Neuronal stem cell (in vitro differentiated cells): ENCODE measurements around the gene ARL5C.

ENCODE experiments used
- DNase-seq: peaks from one replicate; pipeline ENCODE4 v3.0.0-alpha.2; 2013; ENCODE audit warnings: low spot score
- H2AFZ ChIP-seq: one replicate; pipeline ENCODE4 v1.6.1; 2013; ENCODE audit warnings: mild to moderate bottlenecking, low read length, inconsistent platforms
- H2AK5ac ChIP-seq: 2 replicates; pipeline ENCODE4 v1.6.1; 2013; ENCODE audit warnings: low read depth, mild to moderate bottlenecking, inconsistent platforms, low read length, moderate library complexity, mixed read lengths
- H2BK120ac ChIP-seq: 2 replicates; pipeline ENCODE4 v1.6.1; 2013; ENCODE audit warnings: low read depth, mild to moderate bottlenecking, inconsistent platforms, low read length, moderate library complexity, mixed read lengths
- H2BK12ac ChIP-seq: one replicate; pipeline ENCODE4 v1.6.1; 2013; ENCODE audit warnings: low read length, inconsistent platforms
- H2BK15ac ChIP-seq: 2 replicates; pipeline ENCODE4 v1.6.1; 2013; ENCODE audit warnings: mild to moderate bottlenecking, low read length, inconsistent platforms, mixed read lengths
- H2BK5ac ChIP-seq: one replicate; pipeline ENCODE4 v1.6.1; 2013; ENCODE audit warnings: inconsistent platforms, mild to moderate bottlenecking, low read length, moderate library complexity
- H3K14ac ChIP-seq: one replicate; pipeline ENCODE4 v1.6.1; 2013; ENCODE audit warnings: low read length, inconsistent platforms
- H3K18ac ChIP-seq: 2 replicates; pipeline ENCODE4 v1.6.1; 2013; ENCODE audit warnings: low read length, inconsistent platforms
- H3K23ac ChIP-seq: 2 replicates; pipeline ENCODE4 v1.6.1; 2013; ENCODE audit warnings: low read depth, mild to moderate bottlenecking, mixed read lengths, low read length, inconsistent platforms; ENCODE audit not compliant: poor library complexity
- H3K27ac ChIP-seq: replicated peaks from 3 replicates; pipeline ENCODE4 v1.5.1; 2013; ENCODE audit warnings: low read length, inconsistent platforms
- H3K27me3 ChIP-seq, 3 experiments: 2 replicates each; pipeline ENCODE4 v1.6.1; 2013; ENCODE audit warnings: low read length in 3 of 3, mild to moderate bottlenecking in 2 of 3, inconsistent platforms in 1 of 3, low read depth in 1 of 3, mixed read lengths in 1 of 3, moderate library complexity in 1 of 3; ENCODE audit not compliant: control insufficient read depth in 3 of 3, insufficient read depth in 3 of 3
- H3K36me3 ChIP-seq, 2 donors: replicated peaks in 1 of 2; 2 replicates each; pipeline ENCODE4 v1.6.1; 2013; ENCODE audit warnings: low read length in 2 of 2; ENCODE audit not compliant: control insufficient read depth in 2 of 2, insufficient read depth in 2 of 2
- H3K4ac ChIP-seq: 2 replicates; pipeline ENCODE4 v1.6.1; 2013; ENCODE audit warnings: inconsistent platforms, mild to moderate bottlenecking, low read length, moderate library complexity
- H3K4me1 ChIP-seq, 2 donors: 1 replicate in 1 of 2; 2 replicates in 1 of 2; pipeline ENCODE4 v1.6.1; 2013; ENCODE audit warnings: low read length in 2 of 2, low read depth in 1 of 2; ENCODE audit not compliant: control insufficient read depth in 2 of 2, insufficient read depth in 1 of 2
- H3K4me2 ChIP-seq: one replicate; pipeline ENCODE4 v1.6.1; 2013; ENCODE audit warnings: mild to moderate bottlenecking, low read length, inconsistent platforms; ENCODE audit not compliant: insufficient read depth, poor library complexity, severe bottlenecking
- H3K4me3 ChIP-seq, 2 donors: 2 replicates each; pipeline ENCODE4 v1.5.1; 2013; ENCODE audit warnings: low read length in 2 of 2, mild to moderate bottlenecking in 2 of 2, inconsistent platforms in 1 of 2, moderate library complexity in 1 of 2
- H3K79me1 ChIP-seq: one replicate; pipeline ENCODE4 v1.6.1; 2013; ENCODE audit warnings: low read depth, mild to moderate bottlenecking, inconsistent platforms, low read length, moderate library complexity
- H3K9ac ChIP-seq: one replicate; pipeline ENCODE4 v1.6.1; 2013; ENCODE audit warnings: mild to moderate bottlenecking, low read depth, low read length, inconsistent platforms; ENCODE audit not compliant: poor library complexity
- H3K9me3 ChIP-seq, 2 donors: replicated peaks in 1 of 2; 2 replicates each; pipeline versions ENCODE3 to v1.6.1; 2013; ENCODE audit warnings: low read length in 2 of 2, mild to moderate bottlenecking in 2 of 2, inconsistent platforms in 1 of 2, low read depth in 1 of 2, mixed read lengths in 1 of 2, moderate library complexity in 1 of 2; ENCODE audit not compliant: control insufficient read depth in 2 of 2, insufficient read depth in 1 of 2
- H4K8ac ChIP-seq: one replicate; pipeline ENCODE4 v1.6.1; 2013; ENCODE audit warnings: low read depth, mild to moderate bottlenecking, inconsistent platforms, low read length, moderate library complexity
- H4K91ac ChIP-seq: one replicate; pipeline ENCODE4 v1.6.1; 2013; ENCODE audit warnings: low read length, low read depth, mild to moderate bottlenecking, inconsistent platforms; ENCODE audit not compliant: poor library complexity
- whole genome bisulfite sequencing, 2 donors: extraction: QIAGEN DNeasy Blood & Tissue Kit; methylation state at CpG; one replicate each; pipeline ENCODE4 v1.1.7; 2013; ENCODE audit warnings: missing lambda C conversion rate in 2 of 2, mixed read lengths in 1 of 2; ENCODE audit not compliant: insufficient read length in 2 of 2, insufficient replicate concordance in 1 of 2; ENCODE audit errors: extremely low coverage in 2 of 2; 5-methylcytosine and 5-hydroxymethylcytosine counted together

ARL5C gene

DNA sequence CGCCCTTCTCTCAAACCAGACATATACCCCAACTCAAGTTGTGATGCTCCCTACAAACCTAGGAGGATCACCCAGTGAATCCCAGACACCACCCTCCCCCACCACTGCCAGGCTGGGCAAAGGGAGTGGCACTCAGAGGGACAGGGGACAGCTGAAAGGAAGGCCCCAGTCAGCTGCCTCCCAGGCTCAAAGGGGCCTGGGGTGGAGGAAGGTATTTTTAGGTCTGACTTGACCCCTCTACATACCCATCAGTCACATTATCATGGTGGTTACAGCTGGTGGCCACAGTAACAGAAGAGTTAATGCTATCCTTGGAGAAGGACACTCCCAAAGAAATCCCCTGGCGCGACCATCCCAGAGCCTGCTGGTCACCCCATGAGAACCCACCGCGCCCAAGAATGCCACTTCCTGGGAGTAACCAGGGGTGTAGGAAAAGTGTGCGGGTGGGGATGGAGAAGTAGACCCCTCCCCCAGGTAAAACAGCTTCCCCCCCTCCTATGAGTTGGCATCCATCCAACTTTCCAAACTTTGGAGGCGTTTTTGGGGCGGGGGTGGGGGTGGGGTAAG, 30.4 kb upstream of the ARL5C start:
- Histone ChIP-seq H2BK120ac (no peak overlapping the region), H3K4me2 (peak overlapping the region; percentile 91), H3K4me3 (peak overlapping the region in 1 of 2 donors; percentile 77), H3K27ac (no peak overlapping the region), H4K91ac (no peak overlapping the region), H2BK15ac (no peak overlapping the region), H2AK5ac (no peak overlapping the region), H3K36me3 (peaks cover 27 to 35% of the 10 kb centered on the region in 2 donors), H3K14ac (no peak overlapping the region), H3K18ac (no peak overlapping the region), H3K79me1 (peaks cover 18% of the 10 kb centered on the region), H4K8ac (no peak overlapping the region), H2BK5ac (no peak overlapping the region), H3K27me3 (no peaks in the 10 kb centered on the region), H3K9me3 (peaks cover 0 to 2% of the 10 kb centered on the region in 2 donors), H3K4me1 (peaks cover 15 to 28% of the 10 kb centered on the region in 2 donors), H2AFZ (no peak overlapping the region), H2BK12ac (no peak overlapping the region), H3K9ac (no peak overlapping the region), H3K23ac (peak overlapping the region; percentile 57), H3K4ac (no peak overlapping the region)
- WGBS, 2 donors, result no CpG with 5 or more reads among the region's 8 CpGs
- no peak for DNase-seq

DNA sequence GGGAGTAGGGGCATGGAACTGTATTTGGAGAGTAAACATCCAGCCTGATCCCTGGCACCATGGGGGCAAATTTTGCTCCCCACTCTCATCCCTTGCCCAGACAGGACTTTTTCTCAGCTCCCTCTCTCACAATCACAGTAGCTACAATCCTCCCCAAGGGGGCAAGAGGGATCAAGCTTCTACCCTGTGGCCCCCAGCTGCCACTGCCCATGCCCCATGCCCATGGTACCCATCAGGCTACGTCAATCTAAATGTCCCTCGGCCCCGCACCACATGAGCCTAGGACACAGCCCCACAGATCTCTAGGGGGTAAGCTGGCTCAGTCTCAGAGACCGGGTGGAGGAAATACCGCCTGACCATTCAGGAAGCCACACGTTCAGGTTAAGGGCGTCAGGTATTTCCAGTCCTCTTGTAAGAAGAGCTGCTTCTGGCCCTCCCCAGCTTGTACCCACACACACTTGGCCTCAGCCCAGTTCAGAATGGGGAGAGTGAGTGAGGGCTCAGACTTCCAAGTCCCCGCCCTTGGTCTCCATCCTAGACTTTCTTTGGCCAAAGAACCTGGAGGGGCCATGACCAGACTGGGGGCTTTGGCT, 29.7 kb upstream of the ARL5C start:
- Histone ChIP-seq H4K8ac (no peak overlapping the region), H2AK5ac (peak overlapping the region; percentile 0), H3K36me3 (peaks cover 28 to 33% of the 10 kb centered on the region in 2 donors), H2BK120ac (no peak overlapping the region), H2BK5ac (no peak overlapping the region), H3K23ac (no peak overlapping the region), H3K27me3 (no peaks in the 10 kb centered on the region), H4K91ac (no peak overlapping the region), H3K4me3 (peak overlapping the region in 1 of 2 donors; percentile 8), H2AFZ (no peak overlapping the region), H2BK15ac (no peak overlapping the region), H2BK12ac (no peak overlapping the region), H3K4ac (no peak overlapping the region), H3K9me3 (peaks cover 0 to 2% of the 10 kb centered on the region in 2 donors), H3K4me1 (peaks cover 9 to 28% of the 10 kb centered on the region in 2 donors), H3K9ac (no peak overlapping the region), H3K79me1 (peaks cover 18% of the 10 kb centered on the region), H3K4me2 (peak overlapping the region; percentile 58), H3K14ac (no peak overlapping the region), H3K18ac (no peak overlapping the region), H3K27ac (no peak overlapping the region)
- WGBS, 2 donors, result no CpG with 5 or more reads among the region's 8 CpGs
- no peak for DNase-seq

DNA sequence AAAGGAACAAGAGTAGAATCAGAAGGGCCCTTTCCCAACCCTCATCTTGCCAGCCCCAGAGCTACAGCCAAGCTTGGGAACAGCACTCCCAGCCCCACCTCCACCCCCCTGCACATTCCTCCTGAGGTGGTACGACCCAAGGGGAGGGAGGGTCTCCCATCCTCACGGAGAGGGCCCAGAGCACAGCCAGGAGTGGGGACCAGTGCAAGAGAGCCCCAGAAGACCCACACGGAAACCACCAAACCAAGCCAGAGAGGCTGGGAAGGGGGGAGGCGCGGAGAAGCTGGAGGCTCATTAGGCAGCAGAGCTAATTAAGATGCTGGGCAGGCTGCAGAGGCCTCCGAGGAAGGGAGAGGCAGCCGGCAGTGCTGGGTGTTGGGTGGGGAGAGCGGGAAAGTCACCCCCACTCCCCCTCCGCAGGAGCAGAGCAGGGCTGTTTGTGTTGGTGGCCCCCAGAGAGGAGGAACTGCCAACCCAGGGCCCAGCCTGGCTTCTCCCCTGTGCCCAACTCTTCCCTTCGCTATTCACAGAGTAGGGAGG, 29.1 kb upstream of the ARL5C start:
- no peaks in the 10 kb centered on the region for H3K27me3 ChIP-seq
- H3K9me3 ChIP-seq, result peaks cover 0 to 2% of the 10 kb centered on the region in 2 donors
- peak overlapping the region; percentile 55 for H2BK15ac ChIP-seq
- no peak overlapping the region for H4K91ac ChIP-seq
- peak overlapping the region; percentile 64 for H3K9ac ChIP-seq
- WGBS, 2 donors, result no CpG with 5 or more reads among the region's 10 CpGs
- peak overlapping the region; percentile 62 for H2AK5ac ChIP-seq
- H2BK5ac ChIP-seq, result no peak overlapping the region
- H3K18ac ChIP-seq, result peak overlapping the region; percentile 61
- peak overlapping the region; percentile 69 for H3K27ac ChIP-seq
- H2BK12ac ChIP-seq, result peak overlapping the region; percentile 78
- no peak overlapping the region for H3K4ac ChIP-seq
- peaks cover 9 to 28% of the 10 kb centered on the region in 2 donors for H3K4me1 ChIP-seq
- peak overlapping the region in 1 of 2 donors; percentile 18 for H3K4me3 ChIP-seq
- peak overlapping the region; percentile 58 for H3K4me2 ChIP-seq
- H2BK120ac ChIP-seq, result no peak overlapping the region
- H3K23ac ChIP-seq, result no peak overlapping the region
- no peak overlapping the region for H2AFZ ChIP-seq
- H3K79me1 ChIP-seq, result peaks cover 14% of the 10 kb centered on the region
- H3K36me3 ChIP-seq, result peaks cover 28 to 36% of the 10 kb centered on the region in 2 donors
- H4K8ac ChIP-seq, result no peak overlapping the region
- H3K14ac ChIP-seq, result no peak overlapping the region
- DNase-seq, result peak; percentile 38
